ENCODE data around the gene PRKAR2B.

DNA sequence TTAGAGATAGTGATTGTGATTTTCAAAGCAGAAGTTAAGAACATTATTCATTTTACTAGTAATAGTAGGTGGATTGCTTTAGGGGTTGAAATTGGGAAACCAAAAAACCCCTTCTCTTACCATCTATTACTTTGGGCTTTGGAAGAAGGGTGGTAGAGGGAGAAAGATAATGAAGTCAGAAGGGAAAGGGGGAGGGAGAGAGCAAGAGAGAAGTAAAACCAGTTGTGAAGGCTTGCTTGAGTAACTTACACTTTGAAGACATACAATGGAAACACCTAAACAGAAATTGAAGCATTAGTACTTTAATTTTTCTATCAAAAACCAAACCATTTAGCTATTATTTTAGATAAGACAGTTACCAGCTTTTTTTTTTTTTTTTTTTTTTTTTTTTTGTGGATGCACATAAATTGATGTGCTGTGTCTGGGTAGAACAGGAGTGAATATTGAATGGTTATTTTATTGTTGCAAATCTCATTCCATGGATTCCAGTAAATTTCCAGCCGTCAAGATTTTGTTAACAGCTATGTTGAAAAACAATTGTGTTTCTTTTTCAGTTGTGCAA, 5.5 kb downstream of the PRKAR2B start:
- TF ChIP-seq POLR2AphosphoS5 (IDR thresholded peaks at IDR 0.05; ENCODE audit: low read depth, low read length) (no peak), REST (IDR thresholded peaks at IDR 0.05; ENCODE audit: insufficient read depth in 1 of 2, low read depth in 2 of 2, low read length in 2 of 2) (no peak)

Measured in PFSK-1 (cell line).